ENCODE results near the gene ARRDC2. TPM values are rescaled to one million over a fixed set of nuclear protein-coding genes. Genes with fewer than 3 reads are reported as not detected.

The ARRDC2 gene
- total RNA-seq, 1 experiment from 2014 or later: 9.2 TPM

GRCh38 chr19:18007917-18008673, at the start of gene ARRDC2 (continued):
- TF ChIP-seq PRDM15 (CRISPR knock-in tag; IDR thresholded peaks at IDR 0.05) (no peak), CREB1 (CRISPR knock-in tag; IDR thresholded peaks at IDR 0.05) (no peak), NFE2L1 (CRISPR knock-in tag; IDR thresholded peaks at IDR 0.05) (no peak), ZNF396 (CRISPR knock-in tag; IDR thresholded peaks at IDR 0.05; ENCODE audit: borderline replicate concordance) (0 out of 2 replicates have a peak, but pooled peaks have one; percentile 27), ZNF425 (CRISPR knock-in tag; conservative IDR thresholded peaks at IDR 0.05) (no peak), AFF4 (CRISPR knock-in tag; IDR thresholded peaks at IDR 0.05; ENCODE audit: borderline replicate concordance) (no peak), ELF4 (CRISPR knock-in tag; IDR thresholded peaks at IDR 0.05; ENCODE audit: low read depth) (no peak), FOXK1 (CRISPR knock-in tag; IDR thresholded peaks at IDR 0.05) (no peak), ZNF512 (CRISPR knock-in tag; IDR thresholded peaks at IDR 0.05; ENCODE audit: borderline replicate concordance) (no peak), E2F5 (CRISPR knock-in tag; IDR thresholded peaks at IDR 0.05) (no peak; the same call in 1 of the 2 replicates), ETV6 (CRISPR knock-in tag; IDR thresholded peaks at IDR 0.05) (no peak), STAT6 (CRISPR knock-in tag; conservative IDR thresholded peaks at IDR 0.05; ENCODE audit: low read depth) (no peak), JUN (CRISPR knock-in tag; IDR thresholded peaks at IDR 0.05) (no peak), TCF7 (CRISPR knock-in tag; IDR thresholded peaks at IDR 0.05; ENCODE audit: low read depth) (no peak), GTF2I (CRISPR knock-in tag; conservative IDR thresholded peaks at IDR 0.05) (no peak), NR1H2 (CRISPR knock-in tag; IDR thresholded peaks at IDR 0.05) (no peak), RELA (CRISPR knock-in tag; IDR thresholded peaks at IDR 0.05; ENCODE audit: borderline replicate concordance) (no peak), FOXJ3 (CRISPR knock-in tag; IDR thresholded peaks at IDR 0.05; ENCODE audit: borderline replicate concordance) (no peak), RORB (CRISPR knock-in tag; IDR thresholded peaks at IDR 0.05) (no peak), EMX1 (CRISPR knock-in tag; IDR thresholded peaks at IDR 0.05) (no peak), IRF2 (CRISPR knock-in tag; IDR thresholded peaks at IDR 0.05; ENCODE audit: borderline replicate concordance, low read depth) (no peak), ATF1 (CRISPR knock-in tag; IDR thresholded peaks at IDR 0.05) (no peak), SMAD4 (CRISPR knock-in tag; IDR thresholded peaks at IDR 0.05) (no peak), GABPB1 (CRISPR knock-in tag; IDR thresholded peaks at IDR 0.05) (no peak), NR3C1 (CRISPR knock-in tag; conservative IDR thresholded peaks at IDR 0.05; ENCODE audit: low read depth) (0 out of 2 replicates have a peak, but pooled peaks have one; percentile 75)

Measured in WTC11 (cell line).